Epithelial cell of proximal tubule (primary cell): ENCODE data around the gene SFI1. TPM values are rescaled to one million over a fixed set of nuclear protein-coding genes. Genes with fewer than 3 reads are reported as not detected.

ENCODE experiments used
- DNase-seq: peaks from one replicate; pipeline ENCODE4 v3.0.0-alpha.2; 2011; ENCODE audit warnings: low read depth
- H3K4me3 ChIP-seq: 2 replicates; pipeline ENCODE4 v1.5.1; 2011; ENCODE audit warnings: low read depth, mild to moderate bottlenecking, low read length
- CTCF ChIP-seq: conservative IDR thresholded peaks from 2 replicates; pipeline ENCODE4 v1.5.1; 2012; ENCODE audit warnings: low read depth, mild to moderate bottlenecking, low read length
- total RNA-seq: library from RNA; depleted of rRNA; stranded (reverse); fragments of >200 nt; gene quantifications from 2 replicates; pipeline ENCODE4 v1.2.3, GENCODE V29; 2015

Gene SFI1
- total RNA-seq, 1 donor from 2014 or later = 26.0 TPM

- no peak for DNase-seq
- H3K4me3 ChIP-seq = no peak overlapping the region
- no peak for TF ChIP-seq CTCF
Observed at GRCh38 chr22:31613286-31613903, 117.1 kb downstream of the SFI1 start.

- DNase-seq = no peak
- TF ChIP-seq CTCF = no peak
Observed at GRCh38 chr22:31613904-31614296, 117.6 kb downstream of the SFI1 start.

GRCh38 chr22:31614781-31615490 is 118.6 kb downstream of the SFI1 start:
- DNase-seq = no peak
- no peak overlapping the region for H3K4me3 ChIP-seq
- TF ChIP-seq CTCF = no peak

More at GRCh38 chr22:31613904-31614296, 117.6 kb downstream of the SFI1 start:
- no peak overlapping the region for H3K4me3 ChIP-seq

- H3K4me3 ChIP-seq = no peak overlapping the region
- no peak for TF ChIP-seq CTCF
- no peak for DNase-seq
Observed at GRCh38 chr22:31615491-31615860, 119.1 kb downstream of the SFI1 start.

GRCh38 chr22:31615940-31616314 is 119.6 kb downstream of the SFI1 start:
- DNase-seq = no peak
- TF ChIP-seq CTCF = no peak
- no peak overlapping the region for H3K4me3 ChIP-seq

- H3K4me3 ChIP-seq = no peak overlapping the region
- no peak for TF ChIP-seq CTCF
- no peak for DNase-seq
Observed at GRCh38 chr22:31616315-31616980, 120.1 kb downstream of the SFI1 start.
